Measurements from ENCODE around the gene TBC1D2. TPM values are rescaled to one million over a fixed set of nuclear protein-coding genes. Genes with fewer than 3 reads are reported as not detected.
"Not testable (repeated sequence)": the region's sequence is repeated elsewhere in the genome, so short reads cannot be mapped to it uniquely, and the experiment has no call there.

TBC1D2 gene, protein sequence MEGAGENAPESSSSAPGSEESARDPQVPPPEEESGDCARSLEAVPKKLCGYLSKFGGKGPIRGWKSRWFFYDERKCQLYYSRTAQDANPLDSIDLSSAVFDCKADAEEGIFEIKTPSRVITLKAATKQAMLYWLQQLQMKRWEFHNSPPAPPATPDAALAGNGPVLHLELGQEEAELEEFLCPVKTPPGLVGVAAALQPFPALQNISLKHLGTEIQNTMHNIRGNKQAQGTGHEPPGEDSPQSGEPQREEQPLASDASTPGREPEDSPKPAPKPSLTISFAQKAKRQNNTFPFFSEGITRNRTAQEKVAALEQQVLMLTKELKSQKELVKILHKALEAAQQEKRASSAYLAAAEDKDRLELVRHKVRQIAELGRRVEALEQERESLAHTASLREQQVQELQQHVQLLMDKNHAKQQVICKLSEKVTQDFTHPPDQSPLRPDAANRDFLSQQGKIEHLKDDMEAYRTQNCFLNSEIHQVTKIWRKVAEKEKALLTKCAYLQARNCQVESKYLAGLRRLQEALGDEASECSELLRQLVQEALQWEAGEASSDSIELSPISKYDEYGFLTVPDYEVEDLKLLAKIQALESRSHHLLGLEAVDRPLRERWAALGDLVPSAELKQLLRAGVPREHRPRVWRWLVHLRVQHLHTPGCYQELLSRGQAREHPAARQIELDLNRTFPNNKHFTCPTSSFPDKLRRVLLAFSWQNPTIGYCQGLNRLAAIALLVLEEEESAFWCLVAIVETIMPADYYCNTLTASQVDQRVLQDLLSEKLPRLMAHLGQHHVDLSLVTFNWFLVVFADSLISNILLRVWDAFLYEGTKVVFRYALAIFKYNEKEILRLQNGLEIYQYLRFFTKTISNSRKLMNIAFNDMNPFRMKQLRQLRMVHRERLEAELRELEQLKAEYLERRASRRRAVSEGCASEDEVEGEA
- total RNA-seq, result 17.4 TPM

DNA sequence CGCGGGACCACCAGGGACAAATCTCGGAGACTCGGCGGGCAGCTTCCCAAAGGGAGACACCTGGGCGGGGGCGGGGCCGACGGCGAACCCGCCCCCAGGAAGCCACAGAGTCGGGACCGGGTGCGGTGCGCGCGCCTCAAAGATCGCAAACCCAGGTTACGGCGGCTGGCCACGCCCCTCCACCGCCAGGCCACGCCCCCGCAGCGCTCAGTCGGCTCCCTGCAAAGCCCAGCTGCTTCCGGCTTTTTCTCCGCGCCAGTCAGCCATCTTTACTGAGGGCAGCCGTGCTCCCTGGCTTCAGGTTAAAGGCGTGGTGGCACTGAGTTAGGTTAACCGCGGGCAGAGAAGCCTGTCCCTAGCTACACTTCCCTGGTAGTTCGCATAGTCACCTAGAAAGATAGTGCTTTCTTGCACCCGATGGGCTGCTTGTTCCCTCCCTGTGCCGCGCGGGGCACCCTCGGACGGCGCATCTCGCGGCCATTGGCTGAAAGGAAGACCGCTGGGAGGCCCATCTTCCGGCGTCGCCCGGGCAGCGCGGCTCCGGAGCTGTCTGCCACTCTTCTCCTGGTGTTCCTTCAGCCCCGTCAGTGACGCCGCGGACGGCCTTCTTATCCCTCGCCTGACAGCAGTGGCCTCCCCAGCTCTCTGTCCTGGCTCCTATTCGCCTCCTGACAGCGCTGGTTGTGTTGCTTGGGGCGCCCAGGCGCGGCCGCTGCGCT is at the start of gene TBC1D2:
TBC1D2 (minus strand) TSS at position 72 of the 719 bp plus-strand sequence. CDS start 108 bp downstream, outside the sequence.
- DNase-seq (ENCODE audit: low spot score) (peak; percentile 98), ATAC-seq (peak; percentile 94)

DNA sequence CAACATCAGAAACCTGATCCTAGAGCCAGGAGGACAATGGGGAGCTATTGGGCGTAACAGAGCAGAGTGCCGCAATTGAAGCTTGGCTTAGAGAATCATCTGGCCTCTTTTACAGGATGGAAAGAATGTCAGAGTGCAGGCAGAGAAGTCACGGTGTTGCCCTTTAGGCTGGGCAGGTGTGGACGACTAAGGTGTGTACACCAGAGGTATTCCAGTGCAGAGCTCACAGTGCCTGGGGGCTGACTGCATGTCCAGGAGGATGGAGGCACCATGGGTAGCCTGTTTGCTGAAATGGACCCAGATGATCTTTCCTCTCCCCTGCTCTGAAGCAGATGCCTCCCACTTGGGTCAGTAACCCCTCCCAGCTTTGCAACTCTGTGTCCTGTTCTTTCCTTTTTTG is 48.9 kb upstream of the TBC1D2 start:
- ATAC-seq, result no peak
- no peak for DNase-seq (ENCODE audit: low spot score)

DNA sequence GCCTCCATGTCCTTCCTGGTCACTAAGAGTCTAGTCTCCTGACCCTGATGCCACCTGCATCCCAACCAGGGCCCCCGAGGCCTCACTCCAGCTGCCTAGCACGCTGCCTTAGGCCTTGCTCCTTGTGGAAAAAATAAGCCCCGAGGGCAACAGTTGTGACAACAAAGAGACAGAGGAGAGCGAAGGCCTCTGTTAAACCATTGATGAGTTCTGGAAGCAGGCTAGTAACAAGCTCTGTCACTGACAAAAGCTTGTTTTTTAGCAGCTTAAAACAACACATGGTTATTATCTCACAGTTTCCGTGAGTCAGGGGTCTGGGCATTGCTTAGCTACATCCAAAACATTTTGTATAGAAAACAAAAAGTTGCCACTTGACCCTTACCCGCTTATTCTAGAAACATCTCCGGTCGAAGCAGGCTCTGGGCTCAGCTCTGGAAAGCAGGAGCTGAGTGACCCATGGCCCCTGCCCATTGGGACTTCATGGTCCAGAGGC is 48.2 kb upstream of the TBC1D2 start:
- ATAC-seq, result no peak
- no peak for DNase-seq (ENCODE audit: low spot score)

DNA sequence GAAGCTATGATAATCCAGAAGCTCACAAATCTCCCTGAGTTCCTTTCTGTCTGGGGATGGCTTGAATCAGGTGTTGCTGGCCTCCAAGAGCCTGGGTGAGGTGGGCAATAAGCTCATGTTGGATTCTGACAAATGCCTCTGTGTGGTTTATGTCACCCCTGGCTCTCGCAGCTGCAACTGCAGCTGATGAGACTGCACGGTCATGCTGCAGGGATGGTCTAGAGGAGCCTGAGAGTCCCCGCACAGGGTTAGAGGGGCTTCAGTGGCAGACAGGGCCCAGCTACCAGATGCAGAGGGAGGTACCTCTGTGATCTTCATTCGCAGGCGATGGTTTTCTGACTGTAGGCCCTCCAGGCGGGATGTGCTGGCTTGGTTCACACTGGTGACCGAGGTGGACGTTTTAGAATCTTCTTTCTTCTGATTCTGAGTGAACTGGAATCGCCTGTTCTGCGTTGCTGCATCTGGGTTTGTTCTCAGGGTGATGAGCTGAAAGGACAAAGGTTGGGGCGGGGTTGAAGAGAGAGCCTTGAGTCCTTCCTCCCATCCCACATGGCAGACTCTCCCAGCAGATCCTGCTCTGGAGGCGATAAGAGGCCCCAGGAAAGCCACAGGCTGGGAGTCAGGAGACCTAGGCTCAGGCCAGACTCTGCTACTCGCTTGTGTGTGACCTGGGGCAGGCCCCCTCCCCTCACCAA is 47.6 kb upstream of the TBC1D2 start:
- DNase-seq (ENCODE audit: low spot score), result no peak

DNA sequence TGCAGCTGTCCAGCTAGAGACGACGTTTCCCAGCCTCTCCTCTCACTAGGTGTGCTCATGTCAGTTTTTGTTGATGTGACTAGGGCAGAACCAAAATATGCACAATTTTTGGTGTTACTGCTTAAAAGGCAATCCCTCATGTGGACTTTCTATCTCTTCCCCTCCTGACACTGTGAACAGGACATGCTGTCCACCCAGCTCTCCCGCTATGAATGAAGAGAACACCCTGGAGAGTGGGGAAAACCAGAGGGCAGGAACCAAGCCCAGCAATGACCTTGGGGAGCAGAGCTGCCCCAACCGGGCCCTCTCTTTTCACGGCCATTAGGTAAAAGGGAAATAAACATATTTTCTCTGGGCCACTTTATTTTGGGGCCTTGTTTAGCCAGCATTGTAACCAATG is 46.7 kb upstream of the TBC1D2 start:
- ATAC-seq (no peak), DNase-seq (ENCODE audit: low spot score) (no peak)

More for the DNA sequence above, 47.6 kb upstream of the TBC1D2 start:
- no peak for ATAC-seq

DNA sequence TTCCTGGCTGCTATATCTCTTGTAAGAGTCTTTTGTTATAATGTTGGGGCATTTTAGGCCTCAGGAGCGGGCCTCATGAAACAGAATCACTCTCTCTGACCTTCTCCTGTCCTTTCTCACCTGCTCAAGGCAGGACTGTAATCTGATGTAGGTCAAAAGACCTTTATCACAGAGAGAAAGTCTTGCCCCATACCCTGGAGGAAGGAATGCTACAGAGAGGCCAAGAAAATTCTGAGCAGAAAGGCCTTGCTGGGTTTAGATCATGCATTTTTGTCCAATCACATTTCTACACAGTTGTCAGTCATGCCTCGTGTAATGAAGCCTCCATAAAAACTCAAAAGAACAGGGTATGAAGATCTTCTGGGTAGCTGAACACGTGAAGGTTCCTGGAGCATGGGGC is 45.2 kb upstream of the TBC1D2 start:
- ATAC-seq (no peak), DNase-seq (ENCODE audit: low spot score) (no peak)

DNA sequence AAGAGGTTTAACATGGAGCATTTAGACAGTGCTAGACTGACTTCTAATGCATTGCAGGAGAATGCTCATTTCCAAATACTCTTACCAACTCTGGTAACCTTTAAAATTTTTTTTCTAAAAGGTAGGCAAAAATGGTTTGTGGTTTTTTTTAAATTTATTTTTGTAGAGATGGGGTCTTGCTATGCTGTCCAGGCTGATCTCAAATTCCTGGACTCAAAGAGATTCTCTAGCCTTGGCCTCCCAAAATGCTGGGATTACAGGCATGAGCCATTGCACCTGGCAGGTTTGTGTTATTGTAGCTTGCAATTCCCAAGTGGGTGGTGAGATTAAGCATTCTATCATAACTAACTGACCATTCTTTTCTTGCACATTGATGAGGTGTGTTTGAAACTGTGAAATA is 43.0 kb upstream of the TBC1D2 start:
- DNase-seq (ENCODE audit: low spot score) (no peak), ATAC-seq (no peak)

DNA sequence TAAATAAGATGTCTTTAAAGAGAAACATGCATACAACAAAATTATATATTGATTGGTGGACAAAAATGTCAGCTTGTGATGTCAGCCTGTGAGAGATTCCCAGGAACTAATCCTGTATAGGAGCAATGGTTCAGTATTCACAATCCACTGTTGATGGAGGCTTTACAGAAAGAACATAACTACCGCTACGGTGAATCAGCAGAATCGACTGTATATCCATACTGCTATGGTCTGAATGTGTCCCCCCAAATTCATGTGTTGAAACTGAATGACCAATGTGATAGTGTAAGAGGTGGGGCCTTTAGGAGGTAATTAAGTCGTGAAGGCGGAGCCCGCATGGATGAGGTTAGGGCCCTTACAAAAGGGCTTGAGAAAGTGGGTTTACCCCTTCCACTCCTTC is 40.4 kb upstream of the TBC1D2 start:
- DNase-seq (ENCODE audit: low spot score), result no peak
- ATAC-seq, result no peak

DNA sequence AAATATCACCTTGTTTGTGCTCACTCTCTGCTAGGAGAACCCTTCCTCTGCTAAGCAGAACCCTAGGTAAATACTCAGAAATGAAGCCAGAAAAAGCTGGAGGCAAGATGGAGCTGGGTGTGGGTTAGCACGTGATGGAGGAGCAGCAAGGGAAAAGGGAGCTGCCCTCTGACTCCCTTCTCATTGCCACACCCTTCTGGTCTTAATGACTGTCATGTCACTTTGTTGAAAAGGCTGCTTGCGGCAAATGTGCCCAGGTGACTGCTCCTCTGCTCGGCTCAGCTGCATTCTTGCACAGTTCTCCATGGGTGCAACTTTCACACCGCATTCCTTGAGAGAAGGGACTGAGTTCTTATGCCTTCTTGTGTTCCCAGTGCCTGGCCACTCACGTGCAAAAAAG is 36.4 kb upstream of the TBC1D2 start:
- ATAC-seq, result no peak

DNA sequence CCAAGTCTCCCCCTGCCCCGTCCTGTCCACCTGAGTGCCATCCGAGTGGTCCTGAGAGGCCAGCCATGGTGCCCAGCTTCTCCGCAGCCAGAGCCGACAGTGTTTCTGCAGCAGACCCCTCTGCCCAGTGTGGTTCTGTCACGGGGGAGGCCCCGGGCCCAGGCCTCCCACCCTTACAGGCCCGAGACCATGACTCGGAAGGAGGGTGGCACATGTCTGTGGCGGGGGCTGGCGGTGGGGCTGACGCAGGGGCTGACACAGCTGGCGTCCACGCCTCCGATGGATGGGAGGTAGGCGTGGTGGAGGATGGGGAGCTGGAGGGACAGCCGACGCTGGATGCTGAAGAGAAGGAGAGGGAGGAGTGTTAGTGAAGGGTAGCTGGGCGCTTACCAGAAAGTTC is 35.0 kb upstream of the TBC1D2 start:
- ATAC-seq, result no peak

More for the DNA sequence above, 36.4 kb upstream of the TBC1D2 start:
- DNase-seq (ENCODE audit: low spot score), result no peak

DNA sequence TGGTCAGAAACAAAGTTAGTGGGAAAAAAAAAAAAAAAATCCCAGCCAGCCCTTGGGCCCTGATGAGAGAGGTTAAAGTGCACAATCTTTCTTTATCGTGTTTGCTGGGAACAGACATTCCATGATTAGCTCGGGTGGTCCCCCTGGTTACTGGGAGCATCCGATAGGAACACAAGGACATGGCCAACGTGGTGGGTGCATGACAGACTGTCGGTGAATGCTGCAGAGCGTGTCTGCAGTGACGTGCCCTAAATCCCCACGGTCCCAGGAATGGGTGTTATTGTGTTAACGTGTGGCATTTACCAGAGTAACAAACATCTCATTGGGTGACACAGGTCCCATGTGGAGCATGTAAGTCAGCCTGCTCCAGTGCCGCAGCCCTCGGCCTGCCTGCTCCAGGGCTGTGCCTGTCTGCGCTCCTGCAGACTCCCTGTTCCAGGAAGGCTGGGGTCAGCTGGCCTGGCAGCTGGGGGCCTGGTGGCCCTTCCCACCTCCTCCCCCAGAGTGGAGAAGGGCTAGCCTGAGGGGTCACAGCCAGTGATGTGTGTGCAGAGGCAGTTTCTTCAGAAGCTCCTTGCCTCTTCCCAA is 34.3 kb upstream of the TBC1D2 start:
- DNase-seq (ENCODE audit: low spot score) (no peak), ATAC-seq (no peak)

More for the DNA sequence above, 35.0 kb upstream of the TBC1D2 start:
- DNase-seq (ENCODE audit: low spot score), result no peak

DNA sequence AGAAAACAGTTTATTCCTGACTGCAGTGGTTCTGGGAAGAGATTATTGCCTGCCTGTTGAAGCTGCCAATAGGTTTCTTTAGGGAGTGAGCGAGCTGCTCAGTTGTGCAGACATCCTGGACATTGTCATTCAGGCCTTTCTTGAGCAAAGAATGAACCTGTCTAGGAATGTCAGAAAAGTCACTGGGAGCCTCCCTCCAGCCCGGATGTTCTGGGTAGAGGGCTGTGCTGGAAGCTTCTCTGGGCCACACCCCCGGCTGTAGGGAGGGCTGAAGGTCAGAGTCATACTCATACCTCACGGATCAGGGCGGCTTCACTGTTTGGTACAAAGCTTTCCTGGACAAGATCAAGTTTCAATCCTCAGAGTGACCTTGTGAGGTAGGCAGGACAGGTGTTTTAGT is 33.4 kb upstream of the TBC1D2 start:
- ATAC-seq, result peak; percentile 32
- no peak for DNase-seq (ENCODE audit: low spot score)

DNA sequence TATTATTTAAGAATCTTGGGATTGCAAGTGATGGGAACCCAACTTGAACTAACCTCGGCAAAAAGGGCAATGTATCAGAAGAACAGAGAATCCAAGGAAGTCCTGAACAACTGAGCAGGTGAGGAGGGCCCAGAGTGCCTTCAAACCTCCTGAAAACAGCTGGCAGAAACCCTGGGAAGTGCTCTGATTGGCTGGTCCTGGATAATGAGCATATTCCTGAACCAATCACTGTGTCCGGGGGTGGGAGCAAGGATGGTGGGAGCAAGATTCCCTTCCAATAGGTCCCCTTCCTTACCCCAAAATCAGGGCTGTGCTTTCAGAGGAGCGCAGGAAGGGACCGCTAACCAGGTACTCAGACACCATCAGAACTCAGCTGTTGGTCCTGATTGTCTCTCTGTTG is 31.9 kb upstream of the TBC1D2 start:
- no peak for ATAC-seq
- DNase-seq (ENCODE audit: low spot score), result no peak

DNA sequence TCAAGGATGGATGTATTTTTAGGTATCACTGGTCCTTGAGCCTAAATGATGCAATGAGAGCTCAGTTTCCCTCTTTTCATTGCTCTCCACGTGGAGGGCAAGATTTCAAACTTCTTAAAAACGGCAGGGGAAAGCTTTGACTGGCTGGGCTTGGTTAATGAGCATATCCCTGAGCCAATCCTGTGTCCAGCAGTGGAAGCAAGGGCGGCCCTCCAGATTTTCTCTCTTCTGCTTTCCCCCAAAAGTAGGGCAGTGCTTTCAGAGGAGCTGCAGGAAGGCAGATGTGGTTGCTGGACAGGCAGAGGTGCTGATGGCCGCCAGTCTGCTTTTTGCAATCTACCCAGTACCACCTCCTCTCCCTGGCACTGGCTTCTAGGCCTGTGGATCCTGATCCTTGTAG is 30.0 kb upstream of the TBC1D2 start:
- ATAC-seq (no peak), DNase-seq (ENCODE audit: low spot score) (no peak)

DNA sequence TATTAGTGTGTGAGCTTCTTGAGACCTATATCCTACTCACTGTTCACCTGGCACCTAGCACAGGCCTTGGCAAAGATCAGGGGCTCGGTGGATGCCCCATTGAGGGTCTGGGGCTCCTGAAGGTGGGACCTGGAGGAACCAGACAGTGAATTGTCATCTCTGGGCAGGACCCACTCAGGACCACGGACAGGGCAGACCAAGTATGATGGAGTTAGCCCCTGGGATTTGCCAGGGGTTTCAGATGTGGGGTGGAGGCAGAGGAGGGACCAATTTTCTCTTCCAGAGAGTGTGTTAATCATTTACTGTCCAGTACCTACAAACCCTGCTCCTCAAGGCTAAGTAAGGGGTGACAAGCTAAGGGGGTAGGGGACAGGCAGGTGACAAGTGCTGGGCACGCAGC is 29.3 kb upstream of the TBC1D2 start:
- ATAC-seq, result no peak
- no peak for DNase-seq (ENCODE audit: low spot score)

DNA sequence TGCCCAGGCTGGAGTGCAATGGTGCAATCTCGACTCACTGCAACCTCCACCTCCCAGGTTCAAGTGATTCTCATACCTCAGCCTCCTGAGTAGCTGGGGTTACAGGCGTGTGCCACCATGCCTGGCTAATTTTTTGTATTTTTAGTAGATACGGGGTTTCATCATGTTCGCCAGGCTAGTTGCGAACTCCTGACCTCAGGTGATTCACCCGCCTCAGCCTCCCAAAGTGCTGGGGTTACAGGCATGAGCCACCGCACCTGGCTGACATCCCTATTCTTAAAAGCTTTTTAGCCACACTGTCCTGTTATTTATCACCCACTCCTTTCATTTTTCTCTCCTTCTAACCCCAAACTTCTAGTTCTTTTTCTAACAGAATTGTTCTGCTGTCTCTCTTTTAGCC is 27.7 kb upstream of the TBC1D2 start:
- not testable (repeated sequence) for ATAC-seq; DNase-seq (ENCODE audit: low spot score)

DNA sequence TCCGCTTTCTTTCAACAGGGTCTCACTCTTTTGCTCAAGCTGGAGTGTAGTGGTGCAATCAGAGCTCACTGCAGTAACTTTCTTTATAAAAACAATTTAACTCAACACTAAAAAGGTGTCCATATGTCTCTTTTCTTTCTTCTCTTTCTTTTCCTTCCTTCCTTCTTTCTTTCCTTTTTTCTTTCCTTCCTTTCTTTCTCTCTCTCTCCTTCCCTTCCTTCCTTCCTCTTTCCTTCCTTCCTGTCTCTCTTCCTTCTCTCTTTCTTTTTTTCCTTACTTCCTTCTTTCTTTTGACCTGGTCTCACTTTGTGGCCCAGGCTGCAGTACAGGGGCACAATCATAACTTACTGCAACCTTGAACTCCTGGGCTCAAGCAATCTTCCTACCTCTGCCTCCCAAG is 25.8 kb upstream of the TBC1D2 start:
- no peak for ATAC-seq
- DNase-seq (ENCODE audit: low spot score), result no peak

DNA sequence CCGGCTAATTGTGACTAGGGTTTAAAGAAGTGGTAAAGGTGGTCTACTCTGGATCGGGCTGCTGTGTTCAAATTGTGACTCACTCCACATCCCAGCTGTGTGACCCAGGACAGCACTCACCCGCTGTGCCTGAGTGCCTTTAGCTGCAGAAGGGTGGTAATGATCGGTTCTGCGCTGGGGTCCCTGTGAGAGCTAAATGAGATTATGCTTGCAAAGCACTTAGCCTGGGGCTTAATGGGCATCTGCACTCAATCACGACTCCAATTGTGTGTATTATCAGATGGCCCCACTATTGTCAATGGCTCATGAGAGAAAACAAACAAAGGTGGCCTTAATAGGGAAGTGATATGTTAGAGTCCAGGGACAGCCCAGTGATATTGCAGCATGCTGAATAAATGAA is 25.1 kb upstream of the TBC1D2 start:
- ATAC-seq (no peak), DNase-seq (ENCODE audit: low spot score) (no peak)

DNA sequence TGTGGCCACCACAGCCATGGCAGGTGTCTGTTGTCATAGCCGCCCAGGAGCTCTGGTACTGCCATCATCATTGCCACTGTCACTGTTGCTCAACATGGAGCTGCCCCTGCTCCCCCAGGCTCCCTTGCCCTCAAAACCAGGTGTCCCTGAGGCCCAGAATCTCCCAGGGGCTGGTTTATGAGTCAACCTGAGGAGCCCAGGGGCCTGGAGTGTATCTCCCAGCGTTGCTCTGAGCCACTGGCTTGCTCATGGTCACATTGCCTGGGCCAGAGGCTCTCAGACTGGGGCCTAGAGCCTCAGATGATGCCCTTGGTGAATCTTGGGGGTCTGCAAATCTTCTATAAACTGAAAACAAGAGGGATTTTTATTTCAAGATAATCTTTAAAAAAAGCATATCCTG is 24.7 kb upstream of the TBC1D2 start:
- ATAC-seq (no peak), DNase-seq (ENCODE audit: low spot score) (no peak)

DNA sequence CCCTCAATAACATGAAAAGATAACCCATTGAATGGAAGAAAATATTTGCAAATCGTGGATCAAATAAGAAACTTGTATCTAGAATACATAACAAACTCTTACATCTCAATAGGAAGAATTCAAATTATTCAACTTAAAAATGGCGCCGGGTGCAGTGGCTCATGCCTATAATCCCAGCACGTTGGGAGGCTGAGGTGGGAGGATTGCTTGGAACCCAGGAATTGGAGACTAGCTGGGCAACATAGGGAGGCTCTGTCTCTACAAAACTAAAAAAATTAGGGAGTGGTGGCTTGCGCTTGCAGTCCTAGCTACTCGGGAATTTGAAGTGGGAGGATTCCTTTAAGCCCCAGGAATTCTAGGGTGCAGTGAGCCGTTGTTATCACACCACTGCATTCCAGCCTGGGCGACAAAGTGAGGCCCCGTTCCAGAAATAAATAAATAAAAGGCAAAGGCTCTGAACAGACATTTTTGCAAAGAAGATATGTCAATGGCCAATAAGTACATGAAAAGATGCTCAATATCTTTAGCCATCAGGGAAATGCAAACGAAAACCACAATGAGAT is 21.5 kb upstream of the TBC1D2 start:
- ATAC-seq, result no peak

More for the DNA sequence above, 21.5 kb upstream of the TBC1D2 start:
- no peak for DNase-seq (ENCODE audit: low spot score)
